ENCODE measurements around the gene ZNF766.

ZNF766 gene

Small RNA genes within 50 kb of the gene (small RNA-seq; reads per million reads assigned to genes)
- 0 to 0.22 reads per million in 2 experiments for gene MIR643
- gene MIR6801 = 0 reads per million in 2 experiments
- gene RF00019 = 0 reads per million in 2 experiments

All from SK-N-DZ (cell line).